Lower lobe of right lung (tissue), 2 donors: ENCODE measurements around the gene NCOA6. TPM values are rescaled to one million over a fixed set of nuclear protein-coding genes. Genes with fewer than 3 reads are reported as not detected.
"Not testable (repeated sequence)": the region's sequence is repeated elsewhere in the genome, so short reads cannot be mapped to it uniquely, and the experiment has no call there.

Source experiments
- ATAC-seq, 2 donors: fragments of 200-7000 bp; cut with Tn5 transposase; one replicate each; pipeline ENCODE4 v1.9.1; 2020 to 2022; ENCODE audit warnings: mild to moderate bottlenecking in 2 of 2, moderate library complexity in 2 of 2
- DNase-seq: peaks from one replicate; pipeline ENCODE4 v3.0.0-alpha.2; 2020
- H3K27ac ChIP-seq: fragments of 200-600 bp; one replicate; pipeline ENCODE4 v1.8.0; 2022
- H3K27me3 ChIP-seq: fragments of 200-600 bp; one replicate; pipeline ENCODE4 v1.8.0; 2022; ENCODE audit warnings: low read depth
- H3K36me3 ChIP-seq: fragments of 200-600 bp; one replicate; pipeline ENCODE4 v1.8.0; 2022; ENCODE audit warnings: mild to moderate bottlenecking
- H3K4me1 ChIP-seq: fragments of 200-600 bp; one replicate; pipeline ENCODE4 v1.8.0; 2022
- H3K4me3 ChIP-seq: fragments of 200-600 bp; one replicate; pipeline ENCODE4 v1.8.0; 2022; ENCODE audit warnings: mild to moderate bottlenecking
- H3K9me3 ChIP-seq: fragments of 200-600 bp; one replicate; pipeline ENCODE4 v1.8.0; 2022
- intact Hi-C: fragments of 100-400 bp; cut with DNase I; formaldehyde crosslinking; loops from one replicate; pipeline ENCODE4 v1.11.0; 2022
- total RNA-seq: library from RNA; stranded (reverse); fragmentation: NEBNext Ultra II Directional; extraction: Animal tissue kit (Norgen Biotek cat#: 25700); gene quantifications from one replicate; pipeline ENCODE4 v1.2.1, GENCODE V29; 2021
- TF ChIP-seq, protein P1 (sequence below): fragments of 200-600 bp; IDR thresholded peaks from one replicate; pipeline ENCODE4 v1.8.0; 2022; ENCODE audit warnings: antibody characterized with exemption, mild to moderate bottlenecking
- donor health status: DM: no; HTN: yes; CAD: no; lungs with severe emphysema.

The NCOA6 gene
- total RNA-seq, 1 donor from 2014 or later: 27.1 TPM

DNA sequence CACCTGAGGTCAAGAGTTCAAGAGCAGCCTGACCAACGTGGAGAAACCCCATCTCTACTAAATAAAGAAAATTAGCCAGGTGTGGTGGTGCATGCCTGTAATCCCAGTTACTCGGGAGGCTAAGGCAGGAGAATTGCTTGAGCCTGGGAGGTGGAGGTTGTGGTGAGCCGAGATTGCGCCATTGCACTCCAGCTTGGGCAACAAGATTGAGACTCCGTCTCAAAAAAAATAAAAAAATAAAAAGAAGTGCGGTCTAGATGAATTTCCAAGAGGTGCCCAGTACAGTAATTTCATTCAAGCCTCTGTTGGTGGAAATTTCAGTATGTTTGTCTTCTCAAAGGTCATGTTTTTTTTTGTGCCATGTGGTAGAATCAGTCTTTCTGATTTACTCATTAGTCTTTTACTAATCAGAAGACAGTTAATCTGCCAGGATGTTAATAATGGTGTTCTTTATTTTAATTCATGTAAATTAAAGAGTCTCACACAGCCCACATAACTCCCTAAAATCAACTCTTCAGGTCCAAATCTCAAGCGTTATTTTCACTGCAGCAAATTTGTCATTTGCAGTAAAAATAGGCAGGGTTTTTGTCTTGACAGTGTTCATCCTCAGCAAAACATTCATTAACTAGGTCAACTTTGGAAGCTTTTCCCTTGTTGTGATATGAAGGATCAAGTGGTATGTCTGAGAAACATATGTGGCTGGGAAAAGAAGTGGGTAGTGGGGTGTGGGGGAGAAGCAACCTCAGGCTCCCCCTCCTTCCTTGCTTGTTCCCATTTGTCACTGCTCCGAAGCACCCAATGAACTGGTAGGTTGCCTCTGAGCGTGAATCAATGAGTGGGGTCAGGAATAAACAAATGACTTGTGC lies 108.0 kb downstream of the NCOA6 start:
- TF ChIP-seq, protein P1, sequence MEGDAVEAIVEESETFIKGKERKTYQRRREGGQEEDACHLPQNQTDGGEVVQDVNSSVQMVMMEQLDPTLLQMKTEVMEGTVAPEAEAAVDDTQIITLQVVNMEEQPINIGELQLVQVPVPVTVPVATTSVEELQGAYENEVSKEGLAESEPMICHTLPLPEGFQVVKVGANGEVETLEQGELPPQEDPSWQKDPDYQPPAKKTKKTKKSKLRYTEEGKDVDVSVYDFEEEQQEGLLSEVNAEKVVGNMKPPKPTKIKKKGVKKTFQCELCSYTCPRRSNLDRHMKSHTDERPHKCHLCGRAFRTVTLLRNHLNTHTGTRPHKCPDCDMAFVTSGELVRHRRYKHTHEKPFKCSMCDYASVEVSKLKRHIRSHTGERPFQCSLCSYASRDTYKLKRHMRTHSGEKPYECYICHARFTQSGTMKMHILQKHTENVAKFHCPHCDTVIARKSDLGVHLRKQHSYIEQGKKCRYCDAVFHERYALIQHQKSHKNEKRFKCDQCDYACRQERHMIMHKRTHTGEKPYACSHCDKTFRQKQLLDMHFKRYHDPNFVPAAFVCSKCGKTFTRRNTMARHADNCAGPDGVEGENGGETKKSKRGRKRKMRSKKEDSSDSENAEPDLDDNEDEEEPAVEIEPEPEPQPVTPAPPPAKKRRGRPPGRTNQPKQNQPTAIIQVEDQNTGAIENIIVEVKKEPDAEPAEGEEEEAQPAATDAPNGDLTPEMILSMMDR: no peak
- Histone ChIP-seq H3K4me1 (no peaks in the 10 kb centered on the region), H3K4me3 (no peak overlapping the region), H3K27me3 (no peaks in the 10 kb centered on the region), H3K9me3 (no peaks in the 10 kb centered on the region), H3K27ac (no peak overlapping the region), H3K36me3 (peaks cover 55% of the 10 kb centered on the region)
- DNase-seq (no peak), ATAC-seq (no peak)
- intact Hi-C loops: no loop called here

DNA sequence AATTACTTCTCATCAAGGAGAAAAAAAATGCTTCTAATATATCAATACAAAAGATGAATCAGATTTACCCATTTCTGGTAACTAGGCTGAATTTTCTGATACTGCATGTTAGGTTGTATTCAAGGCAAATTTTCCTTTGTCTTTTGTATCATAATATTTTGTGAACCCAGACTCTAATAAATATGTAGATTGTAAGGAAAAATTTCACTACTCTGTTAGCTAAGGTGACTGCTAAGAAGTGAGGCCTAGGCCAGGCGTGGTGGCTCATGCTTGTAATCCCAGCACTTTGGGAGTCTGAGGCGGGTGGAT lies 108.6 kb downstream of the NCOA6 start:
- no peak for DNase-seq
- intact Hi-C loops: no loop called here
- Histone ChIP-seq H3K36me3 (peaks cover 57% of the 10 kb centered on the region), H3K9me3 (no peaks in the 10 kb centered on the region), H3K4me1 (no peaks in the 10 kb centered on the region), H3K27me3 (no peaks in the 10 kb centered on the region), H3K4me3 (no peak overlapping the region), H3K27ac (no peak overlapping the region)
- TF ChIP-seq, protein P1: no peak
- no peak for ATAC-seq

DNA sequence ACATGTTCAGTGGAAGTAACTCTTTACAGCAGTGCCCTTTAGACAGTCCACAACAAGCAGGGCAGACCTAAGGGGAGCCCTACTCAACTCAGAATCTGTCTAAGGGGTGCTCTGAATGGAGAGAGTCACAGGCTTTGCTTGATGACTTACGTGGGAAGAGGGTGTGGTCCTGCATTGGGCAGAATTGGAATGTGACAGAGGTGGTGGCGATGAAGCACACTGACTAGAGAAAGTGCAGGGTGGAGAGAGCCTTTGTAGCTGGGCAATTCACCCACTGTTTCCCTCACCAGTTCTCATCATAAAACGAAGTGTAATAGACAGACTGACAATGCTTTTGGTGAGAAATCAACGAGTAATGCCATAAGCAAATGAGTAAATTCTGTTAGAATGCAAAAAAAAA lies 110.1 kb downstream of the NCOA6 start:
- H3K36me3 ChIP-seq: peaks cover 57% of the 10 kb centered on the region
- intact Hi-C loops: no loop called here
- H3K27me3 ChIP-seq: no peaks in the 10 kb centered on the region
- ATAC-seq (no peak), DNase-seq (no peak)
- no peak overlapping the region for H3K4me3 ChIP-seq
- H3K27ac ChIP-seq: no peak overlapping the region
- TF ChIP-seq, protein P1: no peak
- H3K9me3 ChIP-seq: no peaks in the 10 kb centered on the region
- peaks cover 5% of the 10 kb centered on the region for H3K4me1 ChIP-seq

DNA sequence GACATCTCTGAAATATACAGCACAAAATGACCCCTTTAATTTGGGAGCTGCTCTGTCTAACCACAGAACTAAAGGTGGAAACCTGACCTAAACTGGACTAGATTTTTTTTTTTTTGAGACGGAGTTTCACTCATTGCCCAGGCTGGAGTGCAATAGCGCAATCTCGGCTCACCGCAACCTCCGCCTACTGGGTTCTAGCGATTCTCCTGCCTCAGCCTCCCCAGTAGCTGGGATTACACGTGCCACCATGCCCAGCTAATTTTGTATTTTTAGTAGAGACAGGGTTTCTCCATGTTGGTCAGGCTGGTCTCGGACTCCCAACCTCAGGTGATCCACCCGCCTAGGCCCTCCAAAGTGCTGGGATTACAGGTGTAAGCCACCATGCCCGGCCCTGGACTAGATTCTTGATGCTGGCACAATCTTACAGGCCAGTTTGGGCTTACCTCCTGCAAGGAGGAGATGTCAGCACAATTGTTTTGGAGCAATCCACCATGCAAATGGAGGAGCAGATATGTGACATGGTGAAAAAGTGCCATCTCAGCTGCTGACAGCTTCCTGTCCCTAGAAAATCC lies 111.4 kb downstream of the NCOA6 start:
- H3K4me1 ChIP-seq, H3K27me3 ChIP-seq, H3K4me3 ChIP-seq, DNase-seq, intact Hi-C loops, ATAC-seq, H3K27ac ChIP-seq, H3K9me3 ChIP-seq: not testable (repeated sequence)
- peaks cover 54% of the 10 kb centered on the region for H3K36me3 ChIP-seq

DNA sequence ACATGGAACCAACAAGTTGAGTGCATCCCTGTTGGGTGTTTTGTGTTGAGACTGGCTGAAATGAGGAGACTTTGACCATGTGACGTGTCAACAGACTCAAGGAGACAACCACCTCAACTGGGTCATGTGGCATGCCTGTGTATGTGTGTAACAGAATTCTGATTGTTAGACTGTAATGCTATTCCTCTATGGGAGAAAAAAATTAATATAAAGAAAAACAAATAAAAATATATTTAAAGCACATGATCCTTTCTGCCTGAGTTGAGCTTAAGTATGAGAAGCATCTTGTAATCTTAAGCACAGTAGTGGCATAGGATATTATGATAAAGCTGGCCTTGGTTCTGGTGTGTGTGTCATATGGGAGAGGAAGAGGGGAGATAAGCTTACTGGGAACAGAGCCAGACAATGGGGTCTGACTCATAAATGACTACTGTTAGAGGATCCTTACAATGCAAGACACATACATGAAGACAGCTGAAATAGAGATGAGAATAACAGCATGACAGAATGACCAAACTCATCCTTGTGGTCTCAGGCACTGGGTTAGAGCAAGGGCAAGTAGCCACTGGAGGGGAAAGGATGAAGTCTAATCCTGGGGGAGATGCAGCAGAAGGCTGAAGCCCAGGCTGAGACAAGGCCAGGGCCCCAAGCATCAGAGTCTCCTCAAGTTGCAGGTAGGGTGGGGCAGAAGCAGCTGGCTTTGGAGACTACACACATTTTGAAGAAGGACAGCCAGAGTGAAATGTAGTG lies 112.1 kb downstream of the NCOA6 start:
- no peaks in the 10 kb centered on the region for H3K27me3 ChIP-seq
- no peak overlapping the region for H3K27ac ChIP-seq
- DNase-seq (no peak), ATAC-seq (no peak)
- H3K4me3 ChIP-seq: no peak overlapping the region
- H3K36me3 ChIP-seq: peaks cover 48% of the 10 kb centered on the region
- TF ChIP-seq, protein P1: no peak
- peaks cover 14% of the 10 kb centered on the region for H3K4me1 ChIP-seq
- intact Hi-C loops: no loop called here
- H3K9me3 ChIP-seq: no peaks in the 10 kb centered on the region
